Uterus (tissue), 4 donors: ENCODE data around the gene NMD3. TPM values are rescaled to one million over a fixed set of nuclear protein-coding genes. Genes with fewer than 3 reads are reported as not detected.

Source experiments
- DNase-seq, 2 donors: peaks; one replicate each; pipeline ENCODE4 v3.0.0-alpha.2; 2019 to 2020
- H3K27ac ChIP-seq, 2 donors: fragments of 200-600 bp; sonication (generic); 1 replicate in 1 of 2; 2 replicates in 1 of 2; pipeline ENCODE4 v1.5.1; 2016 to 2018
- H3K27me3 ChIP-seq, 2 donors: fragments of 200-600 bp; sonication (generic); one replicate each; pipeline ENCODE4 v1.5.1; 2018 to 2019; ENCODE audit warnings: control low read depth in 1 of 2
- H3K36me3 ChIP-seq, 2 donors: fragments of 200-600 bp; sonication (generic); one replicate each; pipeline ENCODE4 v1.5.1; 2019; ENCODE audit warnings: control low read depth in 1 of 2
- H3K4me1 ChIP-seq, 2 donors: fragments of 200-600 bp; sonication (generic); one replicate each; pipeline ENCODE4 v1.5.1; 2018 to 2019; ENCODE audit warnings: control low read depth in 1 of 2
- H3K4me3 ChIP-seq, 2 donors: fragments of 200-600 bp; sonication (generic); 1 replicate in 1 of 2; 2 replicates in 1 of 2; pipeline ENCODE4 v1.5.1; 2018 to 2019; ENCODE audit warnings: mild to moderate bottlenecking in 1 of 2
- H3K9me3 ChIP-seq, 2 donors: fragments of 200-600 bp; sonication (generic); one replicate each; pipeline ENCODE4 v1.5.1; 2019; ENCODE audit warnings: control low read depth in 1 of 2
- CTCF ChIP-seq, 4 experiments: fragments of 200-600 bp in 2 of 4; fragments of 450-650 bp in 2 of 4; sonication (generic) in 2 of 4; IDR thresholded peaks; one replicate each; pipeline ENCODE4 v1.5.1; 2016 to 2019; ENCODE audit warnings: antibody characterized with exemption in 4 of 4, mild to moderate bottlenecking in 2 of 4, moderate library complexity in 1 of 4
- POLR2A ChIP-seq, 2 donors: fragments of 450-650 bp; IDR thresholded peaks; one replicate each; pipeline ENCODE4 v1.6.1; 2016; ENCODE audit warnings: antibody characterized with exemption in 2 of 2, mild to moderate bottlenecking in 1 of 2, moderate library complexity in 1 of 2
- intact Hi-C: fragments of 100-400 bp; cut with DNase I; formaldehyde crosslinking; loops from one replicate; pipeline ENCODE4 v1.15.1; 2023; ENCODE audit warnings: low total_unique reads
- total RNA-seq, 4 donors: library from RNA; depleted of rRNA in 3 of 4; stranded (reverse); fragments of >200 nt in 3 of 4; gene quantifications; one replicate each; pipeline versions ENCODE4 v1.1.0 to v1.2.4, GENCODE V29; 2014 to 2023
- donor health status: DM: yes; HTN: yes; CAD: no.

NMD3 gene
- total RNA-seq, 4 donors from 2014 or later, result 13.8 to 141 (median 62.4) TPM

GRCh38 chr3:161187046-161187445 is 34.1 kb upstream of the NMD3 start:
- H3K4me1 ChIP-seq, result no peaks in the 10 kb centered on the region
- TF ChIP-seq CTCF (IDR thresholded peaks at IDR 0.05), result no peak
- no peak for TF ChIP-seq POLR2A (IDR thresholded peaks at IDR 0.05)
- intact Hi-C loops, result no loop called here

GRCh38 chr3:161197855-161198850 is 23.0 kb upstream of the NMD3 start:
- intact Hi-C loops, result no loop called here
- Histone ChIP-seq H3K27ac (no peak overlapping the region), H3K4me1 (no peaks in the 10 kb centered on the region), H3K9me3 (peaks cover 0 to 5% of the 10 kb centered on the region in 2 donors), H3K27me3 (no peaks in the 10 kb centered on the region), H3K4me3 (no peak overlapping the region), H3K36me3 (no peaks in the 10 kb centered on the region)
- no peak for DNase-seq
- no peak for TF ChIP-seq CTCF (IDR thresholded peaks at IDR 0.05)
- no peak for TF ChIP-seq POLR2A (IDR thresholded peaks at IDR 0.05)

More at GRCh38 chr3:161187046-161187445, 34.1 kb upstream of the NMD3 start:
- H3K4me3 ChIP-seq, result no peak overlapping the region
- no peak overlapping the region for H3K27ac ChIP-seq
- DNase-seq, result no peak
- no peaks in the 10 kb centered on the region for H3K27me3 ChIP-seq
- H3K9me3 ChIP-seq, result no peaks in the 10 kb centered on the region
- no peaks in the 10 kb centered on the region for H3K36me3 ChIP-seq

GRCh38 chr3:161199926-161200325 is 21.2 kb upstream of the NMD3 start:
- Histone ChIP-seq H3K27me3 (no peaks in the 10 kb centered on the region), H3K4me1 (no peaks in the 10 kb centered on the region), H3K36me3 (no peaks in the 10 kb centered on the region), H3K4me3 (no peak overlapping the region), H3K27ac (no peak overlapping the region), H3K9me3 (peaks cover 0 to 5% of the 10 kb centered on the region in 2 donors)
- TF ChIP-seq POLR2A (IDR thresholded peaks at IDR 0.05) (no peak), CTCF (IDR thresholded peaks at IDR 0.05) (no peak)
- no peak for DNase-seq
- intact Hi-C loops, result no loop called here

DNA sequence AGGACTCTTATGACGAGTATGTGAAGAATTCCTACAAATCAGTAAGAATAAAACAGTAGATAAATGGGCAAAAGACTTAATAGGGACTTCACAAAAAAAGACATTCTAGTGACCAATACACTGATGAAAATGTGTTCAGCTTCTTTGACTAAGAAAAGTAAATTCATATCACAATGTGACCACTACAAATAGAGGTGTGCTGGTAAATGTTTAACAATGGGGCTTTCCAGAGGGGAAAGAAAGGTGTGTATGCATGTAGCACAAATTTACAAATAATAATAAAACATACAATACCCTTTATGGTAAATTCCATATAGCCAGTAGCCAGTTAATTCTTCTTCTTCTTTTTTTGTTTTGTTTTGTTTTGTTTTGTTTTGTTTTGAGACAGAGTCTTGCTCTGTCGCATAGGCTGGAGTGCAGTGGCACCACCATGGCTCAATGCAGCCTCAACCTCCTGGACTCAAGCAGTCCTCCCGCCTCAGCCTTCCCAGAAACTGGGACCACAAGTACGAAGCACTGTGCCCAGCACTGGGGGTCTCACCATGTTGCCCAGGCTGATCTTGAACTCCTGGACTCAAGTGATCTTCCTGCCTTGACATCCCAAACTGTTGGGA is 17.5 kb upstream of the NMD3 start:
- H3K27ac ChIP-seq, result no peak overlapping the region
- no peak for DNase-seq
- H3K36me3 ChIP-seq, result no peaks in the 10 kb centered on the region
- intact Hi-C loops, result no loop called here
- no peaks in the 10 kb centered on the region for H3K4me1 ChIP-seq
- no peaks in the 10 kb centered on the region for H3K27me3 ChIP-seq
- H3K4me3 ChIP-seq, result no peak overlapping the region
- no peaks in the 10 kb centered on the region for H3K9me3 ChIP-seq
- TF ChIP-seq POLR2A (IDR thresholded peaks at IDR 0.05) (no peak), CTCF (IDR thresholded peaks at IDR 0.05) (no peak)

DNA sequence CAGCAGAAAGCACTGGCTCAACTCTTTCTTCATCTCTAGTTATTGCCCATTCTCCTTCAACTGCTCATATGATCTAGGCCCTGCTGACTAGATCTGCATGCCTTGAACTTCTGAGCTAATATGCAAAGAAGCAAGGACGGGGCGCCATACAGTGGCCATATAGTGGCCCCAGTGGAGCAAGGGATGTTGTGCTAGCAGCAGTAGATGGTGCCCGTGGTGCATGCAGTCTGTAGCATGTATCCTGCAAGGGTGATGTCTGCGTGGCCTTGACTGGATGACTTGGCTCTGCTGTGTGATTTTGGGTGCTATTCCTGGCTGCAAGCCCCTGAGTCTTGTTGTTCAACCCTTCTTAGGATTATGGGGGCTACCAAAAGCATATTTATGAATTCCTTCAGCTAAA is 12.2 kb upstream of the NMD3 start:
- DNase-seq, result no peak
- no peaks in the 10 kb centered on the region for H3K9me3 ChIP-seq
- H3K4me1 ChIP-seq, result no peaks in the 10 kb centered on the region
- intact Hi-C loops, result no loop called here
- H3K27me3 ChIP-seq, result no peaks in the 10 kb centered on the region
- no peak overlapping the region for H3K27ac ChIP-seq
- no peaks in the 10 kb centered on the region for H3K36me3 ChIP-seq
- no peak overlapping the region for H3K4me3 ChIP-seq
- TF ChIP-seq POLR2A (IDR thresholded peaks at IDR 0.05) (no peak), CTCF (IDR thresholded peaks at IDR 0.05) (no peak)
